Measurements from ENCODE around the gene STIM1. TPM values are rescaled to one million over a fixed set of nuclear protein-coding genes. Genes with fewer than 3 reads are reported as not detected.
A peak's percentile ranks its signal among the peaks of the same experiment; 100 is the strongest.

The STIM1 gene
- total RNA-seq, 2 experiments from 2014 or later: 62.9 to 68.5 TPM

GRCh38 chr11:3944198-3944597 is 88.7 kb downstream of the STIM1 start:
- Mint-ChIP-seq H3K4me3 (no peak overlapping the region), H3K36me3 (ENCODE audit: low read depth) (peaks cover 15% of the 10 kb centered on the region)

GRCh38 chr11:3946455-3947017 is 91.1 kb downstream of the STIM1 start:
- Mint-ChIP-seq H3K27ac (peak overlapping the region; percentile 89), H3K36me3 (ENCODE audit: low read depth) (peaks cover 15% of the 10 kb centered on the region), H3K4me3 (no peak overlapping the region), H3K9me3 (peaks cover 4% of the 10 kb centered on the region), H3K4me1 (ENCODE audit: low read depth) (peaks cover 91% of the 10 kb centered on the region), H3K27me3 (ENCODE audit: low read depth) (no peaks in the 10 kb centered on the region)
- CTCF ChIA-PET: interaction anchor here (2.0 kb wide), 1 partner anchor 92 kb away, joined by 10 read pairs; the partner anchor contains the start of gene STIM1
- no peak for DNase-seq
- intact Hi-C loops (cut with micrococcal nuclease): loop anchor here (1.0 to 2.0 kb wide), 7 partner anchors 9 to 110 kb away; no protein-coding TSS in a partner anchor

More at GRCh38 chr11:3944198-3944597, 88.7 kb downstream of the STIM1 start:
- Mint-ChIP-seq H3K4me1 (ENCODE audit: low read depth) (peaks cover 85% of the 10 kb centered on the region), H3K9me3 (peaks cover 4% of the 10 kb centered on the region), H3K27ac (peak overlapping the region; percentile 76), H3K27me3 (ENCODE audit: low read depth) (no peaks in the 10 kb centered on the region)
- no peak for DNase-seq
- intact Hi-C loops (cut with micrococcal nuclease): no loop called here
- CTCF ChIA-PET: interaction anchor here (0.6 to 0.9 kb wide), 2 partner anchors 18 to 94 kb away, joined by 3 read pairs; no protein-coding TSS in a partner anchor

GRCh38 chr11:3947061-3947460 is 91.6 kb downstream of the STIM1 start:
- DNase-seq: peak; percentile 75
- Mint-ChIP-seq H3K4me1 (ENCODE audit: low read depth) (peaks cover 92% of the 10 kb centered on the region), H3K27me3 (ENCODE audit: low read depth) (no peaks in the 10 kb centered on the region), H3K4me3 (no peak overlapping the region), H3K9me3 (peaks cover 4% of the 10 kb centered on the region), H3K27ac (peak overlapping the region; percentile 89), H3K36me3 (ENCODE audit: low read depth) (peaks cover 15% of the 10 kb centered on the region)
- intact Hi-C loops (cut with micrococcal nuclease): loop anchor here (1.0 to 2.0 kb wide), 7 partner anchors 8 to 110 kb away; no protein-coding TSS in a partner anchor
- CTCF ChIA-PET: interaction anchor here (1.7 to 2.0 kb wide), 2 partner anchors 88 to 92 kb away, joined by 5 to 10 read pairs; partner anchors contain the start of gene STIM1

- H3K9me3 Mint-ChIP-seq: peaks cover 4% of the 10 kb centered on the region
- H3K4me1 Mint-ChIP-seq (ENCODE audit: low read depth): peaks cover 90% of the 10 kb centered on the region
- no peaks in the 10 kb centered on the region for H3K27me3 Mint-ChIP-seq (ENCODE audit: low read depth)
- H3K27ac Mint-ChIP-seq: peak overlapping the region; percentile 48
- H3K4me3 Mint-ChIP-seq: no peak overlapping the region
- peak; percentile 48 for DNase-seq
- intact Hi-C loops (cut with micrococcal nuclease): no loop called here
- CTCF ChIA-PET: interaction anchor here (0.7 kb wide), 1 partner anchor 100 kb away, joined by 3 read pairs; no protein-coding TSS in a partner anchor
- peaks cover 16% of the 10 kb centered on the region for H3K36me3 Mint-ChIP-seq (ENCODE audit: low read depth)
Observed at GRCh38 chr11:3949125-3949524, 93.7 kb downstream of the STIM1 start.

GRCh38 chr11:3950996-3951660 is 95.7 kb downstream of the STIM1 start:
- Mint-ChIP-seq H3K4me1 (ENCODE audit: low read depth) (peaks cover 93% of the 10 kb centered on the region), H3K27me3 (ENCODE audit: low read depth) (no peaks in the 10 kb centered on the region), H3K27ac (peak overlapping the region; percentile 57), H3K4me3 (no peak overlapping the region), H3K36me3 (ENCODE audit: low read depth) (peaks cover 6% of the 10 kb centered on the region), H3K9me3 (no peaks in the 10 kb centered on the region)
- DNase-seq: peak; percentile 21
- CTCF ChIA-PET: interaction anchor here (0.6 to 1.5 kb wide), 4 partner anchors 8 to 425 kb away, joined by 3 to 6 read pairs (median 4); partner anchors contain the start of gene STIM1
- intact Hi-C loops (cut with micrococcal nuclease): no loop called here

GRCh38 chr11:3952715-3953114 is 97.3 kb downstream of the STIM1 start:
- CTCF ChIA-PET: interaction anchor here (1.1 kb wide), 1 partner anchor 98 kb away, joined by 4 read pairs; the partner anchor contains the start of gene STIM1
- H3K36me3 Mint-ChIP-seq (ENCODE audit: low read depth): peaks cover 4% of the 10 kb centered on the region
- no peaks in the 10 kb centered on the region for H3K27me3 Mint-ChIP-seq (ENCODE audit: low read depth)
- intact Hi-C loops (cut with micrococcal nuclease): loop anchor here (1.0 kb wide), 1 partner anchor 9 kb away; no protein-coding TSS in a partner anchor
- no peak overlapping the region for H3K4me3 Mint-ChIP-seq
- no peaks in the 10 kb centered on the region for H3K9me3 Mint-ChIP-seq
- no peak for DNase-seq
- H3K27ac Mint-ChIP-seq: peak overlapping the region; percentile 43
- peaks cover 84% of the 10 kb centered on the region for H3K4me1 Mint-ChIP-seq (ENCODE audit: low read depth)

GRCh38 chr11:3953327-3953726 is 97.9 kb downstream of the STIM1 start:
- intact Hi-C loops (cut with micrococcal nuclease): loop anchor here (1.0 kb wide), 1 partner anchor 10 kb away; no protein-coding TSS in a partner anchor
- Mint-ChIP-seq H3K4me3 (no peak overlapping the region), H3K36me3 (ENCODE audit: low read depth) (peaks cover 2% of the 10 kb centered on the region), H3K9me3 (no peaks in the 10 kb centered on the region), H3K27ac (peak overlapping the region; percentile 92), H3K27me3 (ENCODE audit: low read depth) (no peaks in the 10 kb centered on the region), H3K4me1 (ENCODE audit: low read depth) (peaks cover 84% of the 10 kb centered on the region)
- DNase-seq: no peak
- CTCF ChIA-PET: interaction anchor here (1.1 kb wide), 1 partner anchor 98 kb away, joined by 4 read pairs; the partner anchor contains the start of gene STIM1

- peaks cover 86% of the 10 kb centered on the region for H3K4me1 Mint-ChIP-seq (ENCODE audit: low read depth)
- peak; percentile 30 for DNase-seq
- H3K9me3 Mint-ChIP-seq: no peaks in the 10 kb centered on the region
- peaks cover 2% of the 10 kb centered on the region for H3K36me3 Mint-ChIP-seq (ENCODE audit: low read depth)
- CTCF ChIA-PET: interaction anchor here (1.0 to 1.3 kb wide), 2 partner anchors 22 to 105 kb away, joined by 3 to 4 read pairs; no protein-coding TSS in a partner anchor
- intact Hi-C loops (cut with micrococcal nuclease): loop anchor here (1.0 to 2.0 kb wide), 6 partner anchors 7 to 104 kb away; partner anchors contain the start of gene STIM1
- peak overlapping the region; percentile 92 for H3K27ac Mint-ChIP-seq
- H3K27me3 Mint-ChIP-seq (ENCODE audit: low read depth): no peaks in the 10 kb centered on the region
- peak overlapping the region; percentile 41 for H3K4me3 Mint-ChIP-seq
Observed at GRCh38 chr11:3954448-3955298, 99.2 kb downstream of the STIM1 start.

- CTCF ChIA-PET: interaction anchor here (1.0 kb wide), 1 partner anchor 106 kb away, joined by 4 read pairs; no protein-coding TSS in a partner anchor
- intact Hi-C loops (cut with micrococcal nuclease): loop anchor here (1.0 to 2.0 kb wide), 4 partner anchors 8 to 103 kb away; no protein-coding TSS in a partner anchor
- DNase-seq: peak; percentile 52
- Mint-ChIP-seq H3K4me3 (peak overlapping the region; percentile 41), H3K9me3 (no peaks in the 10 kb centered on the region), H3K36me3 (ENCODE audit: low read depth) (peaks cover 2% of the 10 kb centered on the region), H3K4me1 (ENCODE audit: low read depth) (peaks cover 85% of the 10 kb centered on the region), H3K27me3 (ENCODE audit: low read depth) (no peaks in the 10 kb centered on the region), H3K27ac (peak overlapping the region; percentile 92)
Observed at GRCh38 chr11:3955299-3955665, 99.8 kb downstream of the STIM1 start.

- Mint-ChIP-seq H3K4me1 (ENCODE audit: low read depth) (peaks cover 83% of the 10 kb centered on the region), H3K4me3 (no peak overlapping the region), H3K36me3 (ENCODE audit: low read depth) (peaks cover 2% of the 10 kb centered on the region), H3K9me3 (no peaks in the 10 kb centered on the region), H3K27ac (peak overlapping the region; percentile 91), H3K27me3 (ENCODE audit: low read depth) (no peaks in the 10 kb centered on the region)
- intact Hi-C loops (cut with micrococcal nuclease): no loop called here
- CTCF ChIA-PET: interaction anchor here (0.6 to 1.0 kb wide), 2 partner anchors 101 to 107 kb away, joined by 3 to 4 read pairs; partner anchors contain the start of gene STIM1
- no peak for DNase-seq
Observed at GRCh38 chr11:3956038-3956437, 100.6 kb downstream of the STIM1 start.

- DNase-seq: no peak
- Mint-ChIP-seq H3K27me3 (ENCODE audit: low read depth) (no peaks in the 10 kb centered on the region), H3K4me1 (ENCODE audit: low read depth) (peaks cover 81% of the 10 kb centered on the region), H3K36me3 (ENCODE audit: low read depth) (peaks cover 2% of the 10 kb centered on the region), H3K27ac (peak overlapping the region; percentile 65), H3K4me3 (no peak overlapping the region), H3K9me3 (no peaks in the 10 kb centered on the region)
- CTCF ChIA-PET: interaction anchor here (0.6 kb wide), 1 partner anchor 105 kb away, joined by 3 read pairs; no protein-coding TSS in a partner anchor
- intact Hi-C loops (cut with micrococcal nuclease): no loop called here
Observed at GRCh38 chr11:3956748-3957147, 101.3 kb downstream of the STIM1 start.

All from activated naive CD4-positive, alpha-beta T cell treated with anti-CD3 and anti-CD28 coated beads for 36 hours (primary cell).